ENCODE data around the gene TUBB1. TPM values are rescaled to one million over a fixed set of nuclear protein-coding genes. Genes with fewer than 3 reads are reported as not detected.
A peak's percentile ranks its signal among the peaks of the same experiment; 100 is the strongest.

The TUBB1 gene
- total and polyA plus RNA-seq, 2 of the 13 experiments (the other 11 are each of a cell fraction or from before 2014, with no cell fraction given) = 0.11 to 57.6 TPM

GRCh38 chr20:58980711-58981627 is 38.3 kb upstream of the TUBB1 start, which contains the start of gene NELFCD (continued):
- TF ChIP-seq, protein P1, sequence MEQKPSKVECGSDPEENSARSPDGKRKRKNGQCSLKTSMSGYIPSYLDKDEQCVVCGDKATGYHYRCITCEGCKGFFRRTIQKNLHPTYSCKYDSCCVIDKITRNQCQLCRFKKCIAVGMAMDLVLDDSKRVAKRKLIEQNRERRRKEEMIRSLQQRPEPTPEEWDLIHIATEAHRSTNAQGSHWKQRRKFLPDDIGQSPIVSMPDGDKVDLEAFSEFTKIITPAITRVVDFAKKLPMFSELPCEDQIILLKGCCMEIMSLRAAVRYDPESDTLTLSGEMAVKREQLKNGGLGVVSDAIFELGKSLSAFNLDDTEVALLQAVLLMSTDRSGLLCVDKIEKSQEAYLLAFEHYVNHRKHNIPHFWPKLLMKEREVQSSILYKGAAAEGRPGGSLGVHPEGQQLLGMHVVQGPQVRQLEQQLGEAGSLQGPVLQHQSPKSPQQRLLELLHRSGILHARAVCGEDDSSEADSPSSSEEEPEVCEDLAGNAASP (CRISPR knock-in tag; IDR thresholded peaks at IDR 0.05; ENCODE audit: borderline replicate concordance) = peak; percentile 72; the same call in 1 of the 2 replicates
- TF ChIP-seq IKZF4 (CRISPR knock-in tag; IDR thresholded peaks at IDR 0.05; ENCODE audit: borderline replicate concordance, low read depth, not compliant biosample characterization) (no peak), KLF13 (CRISPR knock-in tag; IDR thresholded peaks at IDR 0.05) (no peak; the same call in 1 of the 2 replicates), NCOR1 (IDR thresholded peaks at IDR 0.05; ENCODE audit: borderline replicate concordance, low read length) (no peak)

DNA sequence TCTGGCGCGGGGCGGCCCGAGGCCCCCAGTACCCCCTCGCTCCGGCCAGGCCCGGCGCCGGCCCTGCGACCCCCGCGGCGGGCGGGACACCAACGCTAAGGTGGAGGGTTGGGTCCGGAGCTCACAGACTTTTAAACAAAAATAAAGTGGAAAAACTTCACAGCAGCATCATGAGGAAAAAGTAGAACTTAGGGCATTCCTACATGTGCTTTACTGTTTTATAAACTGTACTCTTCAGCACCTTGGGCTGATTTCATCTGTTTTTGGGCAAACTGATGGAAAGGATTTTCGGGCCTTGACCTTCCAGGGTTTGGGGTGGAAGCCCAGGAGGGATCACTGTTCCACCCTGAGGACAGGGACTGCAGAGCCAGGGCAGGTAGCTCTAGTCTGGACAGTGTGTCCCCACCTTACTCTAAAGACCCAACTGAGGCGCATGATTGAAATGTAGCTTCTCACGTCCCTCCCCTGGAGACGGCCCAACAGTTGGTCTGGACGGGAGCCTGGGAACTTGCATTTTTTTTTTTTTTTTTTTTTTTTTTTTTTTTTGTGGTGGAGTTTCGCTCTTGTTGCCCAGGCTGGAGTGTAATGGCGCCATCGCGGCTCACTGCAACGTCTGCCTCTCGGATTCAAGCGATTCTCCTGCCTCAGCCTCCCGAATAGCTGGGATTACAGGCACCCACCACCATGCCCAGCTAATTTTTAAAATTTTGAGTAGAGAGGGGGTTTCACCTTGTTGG is 37.4 kb upstream of the TUBB1 start:
- no peaks in the 10 kb centered on the region for H3K9me3 ChIP-seq (ENCODE audit: low read length)
- H3K4me1 ChIP-seq (ENCODE audit: insufficient read depth, low read length) = peaks cover 63% of the 10 kb centered on the region
- FAIRE-seq = no peak
- in situ Hi-C loops (cut with HindIII; ENCODE audit: extremely low pct_ligation_motif_present, low pct_unique_long_range_greater_than_20kb) = loop anchor here (5.0 kb wide), 1 partner anchor 89 kb away; no protein-coding TSS in a partner anchor
- peak overlapping the region; percentile 87 for H3K4me2 ChIP-seq (ENCODE audit: low read depth, low read length)
- peak overlapping the region; percentile 84 for H3K9ac ChIP-seq (ENCODE audit: insufficient read depth, low read depth, low read length)
- H4K20me1 ChIP-seq (ENCODE audit: insufficient read depth, low read length) = peaks cover 21% of the 10 kb centered on the region
- H2AFZ ChIP-seq (ENCODE audit: low read length) = no peak overlapping the region
- 18% methylated on average over 29 of the region's 29 CpGs for WGBS (ENCODE audit: low lambda C conversion rate)
- POLR2A ChIA-PET = interaction anchor here (0.6 to 6.7 kb wide), 12 partner anchors 11 to 1354 kb away, joined by 3 to 68 read pairs (median 6); partner anchors contain the start of gene ATP5F1E
- peak; percentile 22 for ATAC-seq
- peaks cover 7 to 17% of the 10 kb centered on the region in 2 experiments for H3K36me3 ChIP-seq (replicated peaks in 1 of 2; ENCODE audit: control insufficient read depth in 1 of 2, insufficient read depth in 2 of 2, low read length in 2 of 2)
- CTCF ChIA-PET (ENCODE audit: low intra/inter-chr PET ratio, low total read pairs) = no interaction called here
- H3K27me3 ChIP-seq (ENCODE audit: control insufficient read depth in 1 of 2, insufficient read depth in 2 of 2, low read length in 2 of 2) = no peaks in the 10 kb centered on the region; a peak in 1 of 5 replicates
- peak; percentile 35 for DNase-seq (ENCODE audit: low spot score)
- H3K79me2 ChIP-seq (ENCODE audit: insufficient read depth, low read length) = peaks cover 46% of the 10 kb centered on the region
- peak overlapping the region; percentile 75 to 85 (median 80) for H3K4me3 ChIP-seq (replicated peaks in 1 of 3; ENCODE audit: insufficient read depth in 1 of 3, low read depth in 2 of 3, low read length in 3 of 3)
- peak overlapping the region; percentile 59 for H3K27ac ChIP-seq (ENCODE audit: extremely low read length, insufficient read depth, low read length)
- BruUV-seq (replicated peaks) = no TSS peak
- intact Hi-C loops (cut with micrococcal nuclease; ENCODE audit: unreplicated experiment) = loop anchor here (1.0 to 5.0 kb wide), 4 partner anchors 10 to 89 kb away; partner anchors contain the start of genes ATP5F1E and TUBB1
- TF ChIP-seq ZNF7 (CRISPR knock-in tag; IDR thresholded peaks at IDR 0.05) (no peak), ZNF350 (CRISPR knock-in tag; IDR thresholded peaks at IDR 0.05; ENCODE audit: borderline replicate concordance, low read depth) (peak; percentile 56; the same call in 1 of the 2 replicates), ZNF362 (CRISPR knock-in tag; IDR thresholded peaks at IDR 0.05; ENCODE audit: borderline replicate concordance) (peak; percentile 56), ZNF766 (CRISPR knock-in tag; IDR thresholded peaks at IDR 0.05; ENCODE audit: borderline replicate concordance) (peak; percentile 10; the same call in 1 of the 2 replicates), ZMYM3 (CRISPR knock-in tag; IDR thresholded peaks at IDR 0.05) (peak; percentile 22; the same call in 1 of the 2 replicates), NR2C2 (CRISPR knock-in tag; IDR thresholded peaks at IDR 0.05; ENCODE audit: borderline replicate concordance) (0 out of 2 replicates have a peak, but pooled peaks have one; percentile 18), YEATS4 (CRISPR knock-in tag; IDR thresholded peaks at IDR 0.05; ENCODE audit: borderline replicate concordance) (peak; percentile 45; the same call in 1 of the 2 replicates), ZBTB43 (CRISPR knock-in tag; conservative IDR thresholded peaks at IDR 0.05) (peak; percentile 13; the same call in 1 of the 2 replicates), RXRB (CRISPR knock-in tag; IDR thresholded peaks at IDR 0.05; ENCODE audit: borderline replicate concordance) (no peak), FOSL2 (CRISPR knock-in tag; IDR thresholded peaks at IDR 0.05) (0 out of 2 replicates have a peak, but pooled peaks have one; percentile 12), SIX1 (CRISPR knock-in tag; IDR thresholded peaks at IDR 0.05; ENCODE audit: borderline replicate concordance) (no peak)
